Nephron (organoid): ENCODE measurements around the gene PLEKHA6.

Experiments used
- H3K27ac Mint-ChIP-seq, 3 experiments: 2 replicates each; pipeline ENCODE4 v1.8.0; 2020; ENCODE audit warnings: mixed read lengths in 3 of 3, mild to moderate bottlenecking in 2 of 3, moderate library complexity in 1 of 3
- H3K27me3 Mint-ChIP-seq: 2 replicates; pipeline ENCODE4 v1.8.0; 2021; ENCODE audit warnings: low read depth, mild to moderate bottlenecking, moderate library complexity, mixed read lengths
- H3K36me3 Mint-ChIP-seq: 2 replicates; pipeline ENCODE4 v1.8.0; 2020; ENCODE audit warnings: low read depth, mixed read lengths
- H3K4me1 Mint-ChIP-seq: 2 replicates; pipeline ENCODE4 v1.8.0; 2020; ENCODE audit warnings: mixed read lengths
- H3K4me3 Mint-ChIP-seq, 3 experiments: 2 replicates each; pipeline ENCODE4 v1.8.0; 2020; ENCODE audit warnings: mild to moderate bottlenecking in 3 of 3, mixed read lengths in 3 of 3, moderate library complexity in 2 of 3
- H3K9me3 Mint-ChIP-seq: 2 replicates; pipeline ENCODE4 v1.8.0; 2020; ENCODE audit warnings: mixed read lengths
- TF ChIP-seq, protein P1 (sequence below), 3 experiments: fragments of 200-600 bp; sonication (generic); IDR thresholded peaks; one replicate each; pipeline ENCODE4 v1.5.0; 2021; ENCODE audit warnings: antibody characterized with exemption in 3 of 3; ENCODE audit not compliant: unreplicated experiment in 3 of 3

The PLEKHA6 gene

GRCh38 chr1:204197068-204197467 is 162.7 kb downstream of the PLEKHA6 start:
- H3K4me1 Mint-ChIP-seq, result peaks cover 15% of the 10 kb centered on the region
- H3K36me3 Mint-ChIP-seq, result no peaks in the 10 kb centered on the region
- no peak overlapping the region for H3K4me3 Mint-ChIP-seq
- H3K9me3 Mint-ChIP-seq, result no peaks in the 10 kb centered on the region
- no peak overlapping the region for H3K27ac Mint-ChIP-seq
- peaks cover 34% of the 10 kb centered on the region for H3K27me3 Mint-ChIP-seq
- TF ChIP-seq, protein P1, sequence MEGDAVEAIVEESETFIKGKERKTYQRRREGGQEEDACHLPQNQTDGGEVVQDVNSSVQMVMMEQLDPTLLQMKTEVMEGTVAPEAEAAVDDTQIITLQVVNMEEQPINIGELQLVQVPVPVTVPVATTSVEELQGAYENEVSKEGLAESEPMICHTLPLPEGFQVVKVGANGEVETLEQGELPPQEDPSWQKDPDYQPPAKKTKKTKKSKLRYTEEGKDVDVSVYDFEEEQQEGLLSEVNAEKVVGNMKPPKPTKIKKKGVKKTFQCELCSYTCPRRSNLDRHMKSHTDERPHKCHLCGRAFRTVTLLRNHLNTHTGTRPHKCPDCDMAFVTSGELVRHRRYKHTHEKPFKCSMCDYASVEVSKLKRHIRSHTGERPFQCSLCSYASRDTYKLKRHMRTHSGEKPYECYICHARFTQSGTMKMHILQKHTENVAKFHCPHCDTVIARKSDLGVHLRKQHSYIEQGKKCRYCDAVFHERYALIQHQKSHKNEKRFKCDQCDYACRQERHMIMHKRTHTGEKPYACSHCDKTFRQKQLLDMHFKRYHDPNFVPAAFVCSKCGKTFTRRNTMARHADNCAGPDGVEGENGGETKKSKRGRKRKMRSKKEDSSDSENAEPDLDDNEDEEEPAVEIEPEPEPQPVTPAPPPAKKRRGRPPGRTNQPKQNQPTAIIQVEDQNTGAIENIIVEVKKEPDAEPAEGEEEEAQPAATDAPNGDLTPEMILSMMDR (IDR thresholded peaks at IDR 0.05; ENCODE audit: unreplicated experiment in 3 of 3), result no peak

- Mint-ChIP-seq H3K27me3 (peaks cover 32% of the 10 kb centered on the region), H3K9me3 (no peaks in the 10 kb centered on the region), H3K36me3 (no peaks in the 10 kb centered on the region), H3K27ac (no peak within 1 kb of the TSS), H3K4me3 (no peak within 1 kb of the TSS), H3K4me1 (peaks cover 19% of the 10 kb centered on the region)
- TF ChIP-seq, protein P1 (IDR thresholded peaks at IDR 0.05; ENCODE audit: unreplicated experiment in 3 of 3), result no peak
Observed at GRCh38 chr1:204196068-204196795, 163.5 kb downstream of the PLEKHA6 start, which contains the start of gene KISS1. Gene KISS1, minus strand, starts transcription at chr1:204196491. Its CDS starts 3,615 bp downstream, at chr1:204192876.

GRCh38 chr1:204194771-204195170 is 165.0 kb downstream of the PLEKHA6 start:
- TF ChIP-seq, protein P1 (IDR thresholded peaks at IDR 0.05; ENCODE audit: unreplicated experiment in 3 of 3), result no peak
- Mint-ChIP-seq H3K27me3 (peaks cover 37% of the 10 kb centered on the region), H3K4me3 (no peak overlapping the region), H3K27ac (no peak overlapping the region), H3K4me1 (peaks cover 31% of the 10 kb centered on the region), H3K9me3 (no peaks in the 10 kb centered on the region), H3K36me3 (no peaks in the 10 kb centered on the region)

GRCh38 chr1:204194080-204194479 is 165.6 kb downstream of the PLEKHA6 start:
- Mint-ChIP-seq H3K9me3 (no peaks in the 10 kb centered on the region), H3K4me3 (no peak overlapping the region), H3K27me3 (peaks cover 38% of the 10 kb centered on the region), H3K27ac (no peak overlapping the region), H3K36me3 (no peaks in the 10 kb centered on the region), H3K4me1 (peaks cover 34% of the 10 kb centered on the region)
- TF ChIP-seq, protein P1 (IDR thresholded peaks at IDR 0.05; ENCODE audit: unreplicated experiment in 3 of 3), result no peak

GRCh38 chr1:204192589-204193352 is 167.0 kb downstream of the PLEKHA6 start:
- TF ChIP-seq, protein P1 (IDR thresholded peaks at IDR 0.05; ENCODE audit: unreplicated experiment in 3 of 3), result no peak
- H3K4me3 Mint-ChIP-seq, result no peak overlapping the region
- no peaks in the 10 kb centered on the region for H3K36me3 Mint-ChIP-seq
- H3K9me3 Mint-ChIP-seq, result no peaks in the 10 kb centered on the region
- H3K27ac Mint-ChIP-seq, result no peak overlapping the region
- peaks cover 25% of the 10 kb centered on the region for H3K4me1 Mint-ChIP-seq
- peaks cover 51% of the 10 kb centered on the region for H3K27me3 Mint-ChIP-seq
